HG03135 (cell line): ENCODE results near the gene CNTRL.
"Not testable (repeated sequence)": the region's sequence is repeated elsewhere in the genome, so short reads cannot be mapped to it uniquely, and the experiment has no call there.

Source experiments
- ATAC-seq: cut with Tn5 transposase; IDR thresholded peaks from one replicate; pipeline ENCODE4 v1.9.1; 2021; ENCODE audit warnings: mild to moderate bottlenecking, moderate library complexity; ENCODE audit not compliant: unreplicated experiment

Gene CNTRL

DNA sequence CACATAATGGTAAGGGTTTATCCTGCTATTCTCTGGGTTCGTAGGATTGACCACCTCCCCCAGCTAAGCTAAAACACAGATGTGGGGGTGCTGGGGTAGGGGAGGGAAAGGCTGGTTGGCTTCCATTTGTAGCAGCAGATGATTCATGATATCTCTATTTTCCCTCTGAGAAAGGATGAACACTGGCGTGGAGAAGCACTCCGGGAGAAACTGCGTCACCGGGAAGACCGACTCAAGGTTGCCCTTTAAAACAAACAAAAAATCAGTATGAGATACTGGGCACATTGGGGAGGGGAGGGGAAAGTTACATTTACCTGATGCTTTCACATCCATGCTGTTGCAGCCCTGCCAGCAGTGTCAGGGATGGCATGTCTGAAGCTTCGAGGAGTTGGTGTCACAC lies 98.7 kb downstream of the CNTRL start:
- no peak for ATAC-seq

DNA sequence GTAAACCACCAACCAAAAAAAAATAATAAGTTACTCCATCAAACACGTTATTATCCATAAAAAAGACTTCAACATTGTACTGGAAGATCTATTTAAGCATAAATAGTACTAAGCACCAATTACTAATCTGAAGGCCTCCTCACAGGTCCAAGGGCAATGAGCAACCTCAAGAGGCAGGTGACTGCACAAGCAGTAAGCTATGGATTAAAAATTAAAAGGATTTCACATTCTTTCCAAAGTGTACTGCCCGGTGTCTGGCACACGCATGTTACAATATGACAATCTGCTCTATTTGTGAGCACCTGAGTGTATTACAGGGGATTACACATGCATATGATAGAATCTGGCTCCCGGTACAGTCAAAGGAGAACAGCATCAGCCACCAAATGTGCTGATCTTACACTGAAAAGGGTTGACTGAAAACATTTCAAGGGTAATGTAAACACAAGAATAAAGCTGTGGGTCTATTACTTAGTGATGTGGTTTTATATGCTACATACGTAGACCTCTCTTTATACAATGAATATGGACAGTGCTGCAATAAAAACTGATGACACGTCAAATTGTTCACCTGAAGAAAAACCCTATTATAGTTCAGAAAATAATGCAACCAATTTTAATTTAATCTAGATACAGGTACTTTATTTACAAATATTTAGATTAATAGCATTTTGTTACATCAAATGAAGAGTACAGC lies 104.1 kb downstream of the CNTRL start:
- ATAC-seq: no peak

- ATAC-seq: not testable (repeated sequence)
Observed at GRCh38 chr9:121179373-121179721, 104.6 kb downstream of the CNTRL start.

GRCh38 chr9:121179930-121180681 lies 105.4 kb downstream of the CNTRL start:
- ATAC-seq: no peak

- ATAC-seq: no peak
Observed at GRCh38 chr9:121182101-121182836, 107.5 kb downstream of the CNTRL start.

DNA sequence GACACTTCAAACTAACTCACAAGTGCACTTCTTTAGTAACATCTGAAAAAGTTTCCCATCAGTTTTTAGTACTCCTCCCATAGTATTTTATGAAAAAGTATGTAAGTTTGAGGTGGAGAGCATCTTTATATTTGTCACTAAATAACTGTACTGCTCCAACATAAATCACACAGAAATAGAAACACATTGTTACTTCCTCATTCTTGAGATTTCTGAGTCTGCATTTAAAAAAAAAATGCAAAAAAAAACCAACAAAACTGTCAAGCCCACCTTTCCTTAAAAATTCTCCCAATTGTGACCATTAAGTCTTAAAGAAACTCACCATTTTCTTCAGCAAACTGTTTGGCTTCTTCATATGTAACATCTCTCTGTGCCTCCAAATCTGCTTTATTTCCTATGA lies 108.2 kb downstream of the CNTRL start:
- no peak for ATAC-seq

- ATAC-seq: no peak
Observed at GRCh38 chr9:121183666-121184423, 109.1 kb downstream of the CNTRL start.

DNA sequence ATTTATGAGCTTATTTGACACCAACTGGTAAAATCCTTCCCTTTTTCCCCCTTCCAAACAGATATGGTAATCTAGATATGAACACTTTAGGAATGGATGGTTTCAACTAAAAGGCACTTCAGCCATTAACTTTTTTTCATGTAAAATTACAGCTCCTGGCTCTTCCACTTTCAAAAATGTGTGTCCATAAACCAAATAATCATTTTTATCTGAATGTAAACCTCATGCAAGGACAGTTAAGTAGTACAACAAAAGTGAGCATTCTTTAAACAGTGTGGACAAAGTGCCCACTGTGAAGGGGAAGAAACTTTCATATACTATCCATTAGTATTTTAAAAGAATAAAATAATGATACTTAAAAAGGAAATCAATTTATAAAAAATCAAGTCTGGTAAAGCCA lies 109.7 kb downstream of the CNTRL start:
- no peak for ATAC-seq

- ATAC-seq: no peak
Observed at GRCh38 chr9:121185178-121185745, 110.5 kb downstream of the CNTRL start.

DNA sequence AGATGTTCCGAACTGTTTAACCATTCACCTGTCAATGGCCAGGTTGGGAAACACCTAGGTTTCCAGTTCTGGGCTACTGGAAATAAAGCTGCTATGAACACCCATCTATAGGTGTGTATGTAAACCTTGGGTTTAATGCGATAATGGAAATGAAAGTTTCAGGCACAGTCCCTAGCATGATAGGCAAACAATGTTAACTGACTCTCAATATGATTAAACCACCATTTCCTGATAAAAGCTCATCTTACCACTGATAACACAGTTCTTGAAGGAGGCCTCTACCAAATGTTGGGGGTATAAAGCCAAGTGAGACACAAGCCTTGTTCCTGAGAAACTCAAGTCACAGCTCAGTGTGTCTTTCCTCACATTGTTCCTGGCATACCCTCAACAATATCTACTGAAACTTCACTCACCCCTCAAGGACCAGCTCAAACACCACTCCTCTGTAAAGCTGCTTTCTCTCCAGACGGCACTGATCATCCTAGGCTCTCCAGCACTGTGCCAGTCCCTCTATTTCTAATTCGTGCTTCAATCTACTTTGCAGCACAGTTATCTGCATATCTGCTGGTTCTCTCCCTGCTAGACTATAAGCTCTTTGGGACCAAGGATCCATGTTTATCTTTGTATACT lies 111.1 kb downstream of the CNTRL start:
- no peak for ATAC-seq

- no peak for ATAC-seq
Observed at GRCh38 chr9:121187636-121188305, 113.0 kb downstream of the CNTRL start.

DNA sequence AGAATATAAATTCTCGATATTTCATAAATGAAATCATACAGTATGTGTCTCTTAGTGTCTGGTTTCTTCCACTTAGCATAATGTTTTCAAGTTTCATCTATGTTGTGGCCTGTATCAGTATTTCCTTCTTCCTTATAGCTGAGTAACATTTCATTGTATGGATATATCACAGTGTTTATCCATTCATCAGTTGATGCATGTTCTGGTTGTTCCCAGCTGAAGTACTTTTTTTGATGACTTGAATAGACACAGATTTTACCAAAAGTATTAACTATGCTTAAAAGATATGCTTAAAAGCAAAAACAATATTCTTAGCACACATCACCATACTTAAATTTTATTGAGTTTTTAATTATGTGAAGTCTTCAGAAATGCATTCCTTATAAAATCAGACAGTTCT lies 114.3 kb downstream of the CNTRL start:
- no peak for ATAC-seq

- no peak for ATAC-seq
Observed at GRCh38 chr9:121189660-121190059, 114.9 kb downstream of the CNTRL start.

GRCh38 chr9:121191235-121191634 lies 116.5 kb downstream of the CNTRL start:
- no peak for ATAC-seq

- no peak for ATAC-seq
Observed at GRCh38 chr9:121192518-121192917, 117.8 kb downstream of the CNTRL start.

- ATAC-seq: no peak
Observed at GRCh38 chr9:121192959-121193640, 118.3 kb downstream of the CNTRL start.

DNA sequence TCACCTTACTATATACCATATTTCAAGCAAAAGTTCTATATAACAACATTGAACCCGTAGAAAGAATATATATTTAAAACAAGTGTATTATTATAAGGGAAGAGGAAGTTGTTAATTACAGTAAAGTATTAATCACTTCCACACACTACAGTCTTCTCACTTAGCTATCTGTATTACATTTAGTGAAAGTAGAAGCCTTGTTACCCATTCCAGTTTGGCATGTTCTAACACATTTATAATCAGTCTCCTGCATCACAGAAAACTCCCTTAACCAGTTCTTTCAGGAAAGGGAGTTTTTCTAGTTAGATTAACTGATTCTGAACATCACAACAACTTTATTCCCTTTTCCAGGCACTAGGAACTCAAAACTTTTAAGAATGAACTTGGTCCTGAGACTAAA lies 120.0 kb downstream of the CNTRL start:
- ATAC-seq: no peak

- ATAC-seq: no peak
Observed at GRCh38 chr9:121196389-121196788, 121.6 kb downstream of the CNTRL start.

- ATAC-seq: no peak
Observed at GRCh38 chr9:121197132-121197531, 122.4 kb downstream of the CNTRL start.
